HCT116 (cell line): ENCODE data around the gene BCAR3. TPM values are rescaled to one million over a fixed set of nuclear protein-coding genes. Genes with fewer than 3 reads are reported as not detected.

Experiments used
- ATAC-seq: fragments of 200-7000 bp; cut with Tn5 transposase; 2 replicates; pipeline ENCODE4 v1.9.1; 2020; ENCODE audit warnings: mild to moderate bottlenecking, moderate library complexity
- BruUV-seq: library from RNA; stranded (reverse); fragments of 400-500 nt; replicated peaks from 2 replicates; lab custom pipeline; 2021; lab: Mats Ljungman, UMichigan
- CTCF ChIA-PET: fragments of 300-600 bp; sonication (Branson Sonifier 250); formaldehyde crosslinking; loops from one replicate; lab custom pipeline; 2021; ENCODE audit warnings: antibody characterized with exemption; lab: Charles Lee
- POLR2A ChIA-PET: fragments of 300-600, 350-600 bp; sonication (Branson Sonifier 250); formaldehyde crosslinking; loops from one replicate; lab custom pipeline; 2021; ENCODE audit warnings: antibody characterized with exemption; lab: Charles Lee
- RAD21 ChIA-PET, 2 experiments: fragments of 300-600 bp; sonication (Branson Sonifier 250); formaldehyde crosslinking; loops; one replicate each; lab custom pipeline; 2023; ENCODE audit warnings: low total read pairs in 2 of 2; ENCODE audit not compliant: uncharacterized antibody in 2 of 2, unreplicated experiment in 2 of 2, low non-redundant PET in 1 of 2; lab: Charles Lee
- DNase-seq: peaks from one replicate; pipeline ENCODE4 v3.0.0-alpha.2; 2010; ENCODE audit warnings: low read depth, low spot score
- H2AFZ ChIP-seq: fragments of 200-600 bp; shearing (Covaris generic), sonication (generic); 2 replicates; pipeline ENCODE4 v1.6.1; 2017; ENCODE audit warnings: low read depth, mixed run types, mixed read lengths, antibody characterized with exemption, low read length; ENCODE audit not compliant: poor library complexity, severe bottlenecking
- H3K27ac ChIP-seq: 2 replicates; pipeline ENCODE4 v1.5.1; 2012; ENCODE audit warnings: low read depth, low read length
- H3K27me3 ChIP-seq: fragments of 200-600 bp; sonication (generic); 2 replicates; pipeline ENCODE4 v1.6.1; 2016; ENCODE audit warnings: mixed run types, low read length, mixed read lengths; ENCODE audit not compliant: insufficient read depth
- H3K36me3 ChIP-seq, 2 experiments: fragments of 200-500 bp in 1 of 2; fragments of 200-600 bp in 1 of 2; sonication (Bioruptor generic) in 1 of 2; sonication (generic) in 1 of 2; 2 replicates each; pipeline versions ENCODE4 v1.5.1 to v1.6.1; 2014 to 2016; ENCODE audit warnings: low read length in 2 of 2, inconsistent platforms in 1 of 2, mixed read lengths in 1 of 2, mixed run types in 1 of 2; ENCODE audit not compliant: insufficient read depth in 2 of 2, control insufficient read depth in 1 of 2
- H3K4me1 ChIP-seq, 2 experiments: fragments of 200-600 bp in 1 of 2; sonication (generic) in 1 of 2; 2 replicates each; pipeline versions ENCODE4 v1.5.1 to v1.6.1; 2012 to 2017; ENCODE audit warnings: low read length in 2 of 2, inconsistent platforms in 1 of 2, mild to moderate bottlenecking in 1 of 2, mixed read lengths in 1 of 2, mixed run types in 1 of 2, moderate library complexity in 1 of 2; ENCODE audit not compliant: insufficient read depth in 2 of 2, control insufficient read depth in 1 of 2
- H3K4me2 ChIP-seq: fragments of 200-600 bp; sonication (generic); 2 replicates; pipeline ENCODE4 v1.6.1; 2017; ENCODE audit warnings: mixed run types, low read length, mixed read lengths
- H3K4me3 ChIP-seq, 2 experiments: fragments of 200-600 bp in 1 of 2; sonication (generic) in 1 of 2; replicated peaks in 1 of 2; 2 replicates each; pipeline ENCODE4 v1.5.1; 2011 to 2016; ENCODE audit warnings: low read length in 2 of 2, control low read depth in 1 of 2, low read depth in 1 of 2, mild to moderate bottlenecking in 1 of 2, mixed read lengths in 1 of 2, mixed run types in 1 of 2
- H3K79me2 ChIP-seq: fragments of 200-600 bp; sonication (generic); 2 replicates; pipeline ENCODE4 v1.6.1; 2017; ENCODE audit warnings: mild to moderate bottlenecking, mixed run types, low read length, moderate library complexity, mixed read lengths; ENCODE audit not compliant: insufficient read depth
- H3K9ac ChIP-seq: fragments of 200-600 bp; sonication (generic); 2 replicates; pipeline ENCODE4 v1.6.1; 2016; ENCODE audit warnings: low read length, mixed read lengths
- H3K9me2 ChIP-seq: fragments of 200-600 bp; sonication (generic), shearing (Covaris generic); 2 replicates; pipeline ENCODE4 v1.6.1; 2017; ENCODE audit warnings: mixed run types, mild to moderate bottlenecking, moderate library complexity; ENCODE audit not compliant: insufficient read depth
- H3K9me3 ChIP-seq, 2 experiments: fragments of 200-500 bp in 1 of 2; fragments of 200-600 bp in 1 of 2; sonication (Bioruptor generic) in 1 of 2; sonication (generic) in 1 of 2; 2 replicates each; pipeline ENCODE4 v1.6.1; 2014 to 2017; ENCODE audit warnings: low read length in 2 of 2, mixed read lengths in 2 of 2, inconsistent platforms in 1 of 2, low read depth in 1 of 2, mild to moderate bottlenecking in 1 of 2, mixed run types in 1 of 2, moderate library complexity in 1 of 2; ENCODE audit not compliant: control insufficient read depth in 1 of 2, insufficient read depth in 1 of 2
- H4K20me1 ChIP-seq: fragments of 200-600 bp; sonication (generic), shearing (Covaris generic); 2 replicates; pipeline ENCODE4 v1.6.1; 2017; ENCODE audit warnings: mixed run types, mild to moderate bottlenecking, moderate library complexity; ENCODE audit not compliant: insufficient read depth
- ATF3 ChIP-seq: IDR thresholded peaks from 2 replicates; pipeline ENCODE4 v1.6.1; 2012
- CBX3 ChIP-seq: IDR thresholded peaks from 2 replicates; pipeline ENCODE4 v1.6.1; 2012; ENCODE audit warnings: low read depth
- CEBPB ChIP-seq: IDR thresholded peaks from 2 replicates; pipeline ENCODE4 v1.6.1; 2012; ENCODE audit warnings: low read depth
- CTCF ChIP-seq, 3 experiments: fragments of 200-600 bp in 1 of 3; sonication (generic) in 1 of 3; IDR thresholded peaks in 2 of 3; conservative IDR thresholded peaks in 1 of 3; 2 replicates each; pipeline ENCODE4 v1.5.1; 2012 to 2017; ENCODE audit warnings: low read depth in 2 of 3, low read length in 2 of 3, antibody characterized with exemption in 1 of 3, borderline replicate concordance in 1 of 3, control low read depth in 1 of 3, mild to moderate bottlenecking in 1 of 3, mixed read lengths in 1 of 3, mixed run types in 1 of 3, moderate library complexity in 1 of 3; ENCODE audit not compliant: insufficient read depth in 1 of 3
- EGR1 ChIP-seq: IDR thresholded peaks from 2 replicates; pipeline ENCODE4 v1.6.1; 2012; ENCODE audit warnings: low read depth
- ELF1 ChIP-seq: IDR thresholded peaks from 2 replicates; pipeline ENCODE4 v1.6.1; 2012; ENCODE audit warnings: low read depth, borderline replicate concordance
- EZH2 ChIP-seq: fragments of 200-600 bp; sonication (generic); IDR thresholded peaks from 2 replicates; pipeline ENCODE4 v1.6.1; 2017; ENCODE audit warnings: antibody characterized with exemption, mixed run types
- EZH2phosphoT487 ChIP-seq: fragments of 200-600 bp; IDR thresholded peaks from 2 replicates; pipeline ENCODE4 v1.6.1; 2018; ENCODE audit warnings: antibody characterized with exemption, borderline replicate concordance
- FOSL1 ChIP-seq: IDR thresholded peaks from 2 replicates; pipeline ENCODE4 v1.6.1; 2012; ENCODE audit warnings: low read depth
- MAX ChIP-seq: IDR thresholded peaks from 2 replicates; pipeline ENCODE4 v1.6.1; 2012
- POLR2A ChIP-seq: IDR thresholded peaks from 2 replicates; pipeline ENCODE4 v1.7.0; 2011; ENCODE audit warnings: borderline replicate concordance; ENCODE audit not compliant: insufficient read depth, insufficient read length; ENCODE audit errors: extremely low read depth
- POLR2AphosphoS5 ChIP-seq: IDR thresholded peaks from 2 replicates; pipeline ENCODE4 v1.6.1; 2011; ENCODE audit warnings: mild to moderate bottlenecking, low read depth, low read length, moderate library complexity
- RAD21 ChIP-seq: IDR thresholded peaks from 2 replicates; pipeline ENCODE4 v1.6.1; 2012; ENCODE audit warnings: low read depth, mild to moderate bottlenecking
- SIN3A ChIP-seq: IDR thresholded peaks from 2 replicates; pipeline ENCODE4 v1.6.1; 2012; ENCODE audit warnings: low read depth
- SRF ChIP-seq: IDR thresholded peaks from 2 replicates; pipeline ENCODE4 v1.6.1; 2012; ENCODE audit warnings: low read depth
- TCF7L2 ChIP-seq: IDR thresholded peaks from 2 replicates; pipeline ENCODE4 v1.7.0; 2011; ENCODE audit warnings: borderline replicate concordance, inconsistent platforms; ENCODE audit not compliant: insufficient read depth, insufficient read length; ENCODE audit errors: extremely low read depth
- ZFX ChIP-seq: fragments of 450-650 bp; IDR thresholded peaks from 2 replicates; pipeline ENCODE4 v1.6.1; 2017
- ZNF274 ChIP-seq: fragments of 200-500 bp; sonication (Bioruptor generic); IDR thresholded peaks from 2 replicates; pipeline ENCODE4 v1.6.1; 2014; ENCODE audit warnings: mild to moderate bottlenecking, low read depth, low read length, inconsistent platforms
- intact Hi-C: fragments of 100-400 bp; cut with micrococcal nuclease; formaldehyde crosslinking; loops from 2 replicates; pipeline ENCODE4 v1.10.0; 2022
- total RNA-seq: library from RNA; stranded (reverse); gene quantifications from one replicate; pipeline ENCODE4 v1.2.1, GENCODE V29; 2021; ENCODE audit not compliant: unreplicated experiment
- TF ChIP-seq, protein P1 (sequence below): IDR thresholded peaks from 2 replicates; pipeline ENCODE4 v1.6.1; 2011; ENCODE audit warnings: mild to moderate bottlenecking, low read length, moderate library complexity; ENCODE audit not compliant: insufficient replicate concordance; ENCODE audit errors: extremely low read depth
- TF ChIP-seq, protein P2 (sequence below): IDR thresholded peaks from 2 replicates; pipeline ENCODE4 v1.6.1; 2012; ENCODE audit warnings: low read depth

The BCAR3 gene
- total RNA-seq, 1 experiment from 2014 or later: 24.5 TPM

GRCh38 chr1:93609536-93609935, 72.1 kb downstream of the BCAR3 start:
- BruUV-seq: no TSS peak
- DNase-seq: no peak
- Histone ChIP-seq H4K20me1 (peaks cover 18% of the 10 kb centered on the region; the same call in 1 of the 2 replicates), H3K9me2 (no peaks in the 10 kb centered on the region), H3K79me2 (peaks cover 100% of the 10 kb centered on the region), H3K36me3 (no peaks in the 10 kb centered on the region; a peak in 1 of 4 replicates), H3K4me1 (peaks cover 10 to 60% of the 10 kb centered on the region in 2 experiments), H3K4me2 (no peak overlapping the region), H2AFZ (no peak overlapping the region), H3K4me3 (no peak overlapping the region), H3K27me3 (no peaks in the 10 kb centered on the region), H3K27ac (no peak overlapping the region), H3K9me3 (no peaks in the 10 kb centered on the region), H3K9ac (no peak overlapping the region)
- intact Hi-C loops: no loop called here
- ChIA-PET CTCF (no interaction called here), POLR2A (no interaction called here), RAD21 (no interaction called here)
- no peak for TF ChIP-seq ZNF274
- TF ChIP-seq, protein P1, sequence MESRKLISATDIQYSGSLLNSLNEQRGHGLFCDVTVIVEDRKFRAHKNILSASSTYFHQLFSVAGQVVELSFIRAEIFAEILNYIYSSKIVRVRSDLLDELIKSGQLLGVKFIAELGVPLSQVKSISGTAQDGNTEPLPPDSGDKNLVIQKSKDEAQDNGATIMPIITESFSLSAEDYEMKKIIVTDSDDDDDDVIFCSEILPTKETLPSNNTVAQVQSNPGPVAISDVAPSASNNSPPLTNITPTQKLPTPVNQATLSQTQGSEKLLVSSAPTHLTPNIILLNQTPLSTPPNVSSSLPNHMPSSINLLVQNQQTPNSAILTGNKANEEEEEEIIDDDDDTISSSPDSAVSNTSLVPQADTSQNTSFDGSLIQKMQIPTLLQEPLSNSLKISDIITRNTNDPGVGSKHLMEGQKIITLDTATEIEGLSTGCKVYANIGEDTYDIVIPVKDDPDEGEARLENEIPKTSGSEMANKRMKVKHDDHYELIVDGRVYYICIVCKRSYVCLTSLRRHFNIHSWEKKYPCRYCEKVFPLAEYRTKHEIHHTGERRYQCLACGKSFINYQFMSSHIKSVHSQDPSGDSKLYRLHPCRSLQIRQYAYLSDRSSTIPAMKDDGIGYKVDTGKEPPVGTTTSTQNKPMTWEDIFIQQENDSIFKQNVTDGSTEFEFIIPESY: no peak
- TF ChIP-seq RAD21: no peak
- TF ChIP-seq CEBPB: no peak
- TF ChIP-seq TCF7L2: no peak
- no peak for TF ChIP-seq MAX
- no peak for TF ChIP-seq EZH2phosphoT487
- TF ChIP-seq ELF1: no peak
- no peak for TF ChIP-seq SRF
- TF ChIP-seq, protein P2, sequence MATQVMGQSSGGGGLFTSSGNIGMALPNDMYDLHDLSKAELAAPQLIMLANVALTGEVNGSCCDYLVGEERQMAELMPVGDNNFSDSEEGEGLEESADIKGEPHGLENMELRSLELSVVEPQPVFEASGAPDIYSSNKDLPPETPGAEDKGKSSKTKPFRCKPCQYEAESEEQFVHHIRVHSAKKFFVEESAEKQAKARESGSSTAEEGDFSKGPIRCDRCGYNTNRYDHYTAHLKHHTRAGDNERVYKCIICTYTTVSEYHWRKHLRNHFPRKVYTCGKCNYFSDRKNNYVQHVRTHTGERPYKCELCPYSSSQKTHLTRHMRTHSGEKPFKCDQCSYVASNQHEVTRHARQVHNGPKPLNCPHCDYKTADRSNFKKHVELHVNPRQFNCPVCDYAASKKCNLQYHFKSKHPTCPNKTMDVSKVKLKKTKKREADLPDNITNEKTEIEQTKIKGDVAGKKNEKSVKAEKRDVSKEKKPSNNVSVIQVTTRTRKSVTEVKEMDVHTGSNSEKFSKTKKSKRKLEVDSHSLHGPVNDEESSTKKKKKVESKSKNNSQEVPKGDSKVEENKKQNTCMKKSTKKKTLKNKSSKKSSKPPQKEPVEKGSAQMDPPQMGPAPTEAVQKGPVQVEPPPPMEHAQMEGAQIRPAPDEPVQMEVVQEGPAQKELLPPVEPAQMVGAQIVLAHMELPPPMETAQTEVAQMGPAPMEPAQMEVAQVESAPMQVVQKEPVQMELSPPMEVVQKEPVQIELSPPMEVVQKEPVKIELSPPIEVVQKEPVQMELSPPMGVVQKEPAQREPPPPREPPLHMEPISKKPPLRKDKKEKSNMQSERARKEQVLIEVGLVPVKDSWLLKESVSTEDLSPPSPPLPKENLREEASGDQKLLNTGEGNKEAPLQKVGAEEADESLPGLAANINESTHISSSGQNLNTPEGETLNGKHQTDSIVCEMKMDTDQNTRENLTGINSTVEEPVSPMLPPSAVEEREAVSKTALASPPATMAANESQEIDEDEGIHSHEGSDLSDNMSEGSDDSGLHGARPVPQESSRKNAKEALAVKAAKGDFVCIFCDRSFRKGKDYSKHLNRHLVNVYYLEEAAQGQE: no peak
- no peak for TF ChIP-seq CTCF (IDR thresholded peaks at IDR 0.05 in 2 of 3, conservative IDR thresholded peaks at IDR 0.05 in 1 of 3; ENCODE audit: borderline replicate concordance in 1 of 3, insufficient read depth in 1 of 3, low read depth in 2 of 3, low read length in 2 of 3)
- TF ChIP-seq EZH2: no peak
- no peak for TF ChIP-seq POLR2AphosphoS5
- no peak for TF ChIP-seq CBX3
- TF ChIP-seq ZFX: no peak
- TF ChIP-seq POLR2A: no peak
- no peak for TF ChIP-seq FOSL1
- TF ChIP-seq SIN3A: no peak
- TF ChIP-seq EGR1: no peak
- no peak for TF ChIP-seq ATF3
- no peak for ATAC-seq
